PC-3 (cell line): ENCODE data around the gene P4HB. TPM values are rescaled to one million over a fixed set of nuclear protein-coding genes. Genes with fewer than 3 reads are reported as not detected.

ENCODE experiments used
- ATAC-seq: fragments of 200-7000 bp; cut with Tn5 transposase; 2 replicates; pipeline ENCODE4 v1.9.1; 2020; ENCODE audit warnings: mild to moderate bottlenecking, moderate library complexity
- BruUV-seq: library from RNA; stranded (reverse); fragments of 400-500 nt; replicated peaks from 2 replicates; lab custom pipeline; 2021; lab: Mats Ljungman, UMichigan
- CTCF ChIA-PET: fragments of 300-600 bp; sonication (Branson Sonifier 250); formaldehyde crosslinking; loops from one replicate; lab custom pipeline; 2022; ENCODE audit warnings: antibody characterized with exemption; lab: Charles Lee
- POLR2A ChIA-PET: fragments of 300-600 bp; sonication (Branson Sonifier 250); formaldehyde crosslinking; loops from one replicate; lab custom pipeline; 2022; ENCODE audit warnings: antibody characterized with exemption; ENCODE audit not compliant: unreplicated experiment; lab: Charles Lee
- DNase-seq: peaks from one replicate; pipeline ENCODE4 v3.0.0-alpha.2; 2015
- H2AFZ ChIP-seq: fragments of 300-600 bp; sonication (generic); 2 replicates; pipeline ENCODE4 v1.6.0; 2016; ENCODE audit warnings: antibody characterized with exemption, low read length
- H3F3A ChIP-seq: fragments of 300-600 bp; sonication (generic); one replicate; pipeline ENCODE4 v1.6.0; 2017; ENCODE audit warnings: antibody characterized with exemption, low read length, control low read depth, mild to moderate bottlenecking; ENCODE audit not compliant: unreplicated experiment
- H3K27ac ChIP-seq: fragments of 300-600 bp; sonication (generic); 2 replicates; pipeline ENCODE4 v1.5.1; 2016; ENCODE audit warnings: mild to moderate bottlenecking, low read length
- H3K27me3 ChIP-seq: fragments of 300-600 bp; sonication (generic); 2 replicates; pipeline ENCODE4 v1.6.1; 2016; ENCODE audit warnings: low read length, mixed read lengths
- H3K36me3 ChIP-seq: fragments of 300-600 bp; sonication (generic); 2 replicates; pipeline ENCODE4 v1.6.1; 2016; ENCODE audit warnings: low read depth, mixed run types, low read length, mixed read lengths
- H3K4me1 ChIP-seq: fragments of 300-600 bp; sonication (generic); 2 replicates; pipeline ENCODE4 v1.5.1; 2016; ENCODE audit warnings: low read length; ENCODE audit not compliant: insufficient read depth
- H3K4me2 ChIP-seq: fragments of 300-600 bp; sonication (generic); 2 replicates; pipeline ENCODE4 v1.6.0; 2016; ENCODE audit warnings: low read length
- H3K4me3 ChIP-seq: fragments of 300-600 bp; sonication (generic); 2 replicates; pipeline ENCODE4 v1.5.1; 2016; ENCODE audit warnings: mild to moderate bottlenecking, low read length, mixed read lengths
- H3K79me2 ChIP-seq: fragments of 300-600 bp; sonication (generic); 2 replicates; pipeline ENCODE4 v1.6.1; 2017; ENCODE audit warnings: low read length, mixed read lengths
- H3K9ac ChIP-seq: fragments of 300-600 bp; sonication (generic); 2 replicates; pipeline ENCODE4 v1.6.0; 2016; ENCODE audit warnings: mild to moderate bottlenecking, low read length
- H3K9me2 ChIP-seq: fragments of 300-600 bp; sonication (generic); replicated peaks from 2 replicates; pipeline ENCODE4 v1.6.1; 2016; ENCODE audit warnings: mixed run types, low read length, mixed read lengths
- H3K9me3 ChIP-seq: fragments of 300-600 bp; sonication (generic); 2 replicates; pipeline ENCODE4 v1.6.1; 2016; ENCODE audit warnings: low read length, mixed read lengths
- H4K20me1 ChIP-seq: fragments of 300-600 bp; sonication (generic); 2 replicates; pipeline ENCODE4 v1.6.1; 2016; ENCODE audit warnings: low read length, mixed read lengths
- EZH2 ChIP-seq: fragments of 300-600 bp; sonication (generic); IDR thresholded peaks from one replicate; pipeline ENCODE4 v1.6.1; 2017; ENCODE audit warnings: antibody characterized with exemption, mild to moderate bottlenecking, low read length; ENCODE audit not compliant: unreplicated experiment
- EZH2phosphoT487 ChIP-seq: fragments of 300-600 bp; sonication (generic); IDR thresholded peaks from 2 replicates; pipeline ENCODE4 v1.6.1; 2018; ENCODE audit warnings: mild to moderate bottlenecking, antibody characterized with exemption, low read length, borderline replicate concordance
- intact Hi-C: fragments of 100-400 bp; cut with micrococcal nuclease; formaldehyde crosslinking; loops from 2 replicates; pipeline ENCODE4 v1.9.0; 2023
- total RNA-seq: library from RNA; depleted of rRNA; stranded (reverse); fragments of >200 nt; gene quantifications from 2 replicates; pipeline ENCODE4 v1.2.3, GENCODE V29; 2014
- TF ChIP-seq, protein P1 (sequence below): fragments of 300-600 bp; sonication (generic); conservative IDR thresholded peaks from 2 replicates; pipeline ENCODE4 v1.5.1; 2017; ENCODE audit warnings: antibody characterized with exemption, low read depth, mild to moderate bottlenecking, low read length

P4HB gene
- total RNA-seq, 1 experiment from 2014 or later, result 1,089 TPM

DNA sequence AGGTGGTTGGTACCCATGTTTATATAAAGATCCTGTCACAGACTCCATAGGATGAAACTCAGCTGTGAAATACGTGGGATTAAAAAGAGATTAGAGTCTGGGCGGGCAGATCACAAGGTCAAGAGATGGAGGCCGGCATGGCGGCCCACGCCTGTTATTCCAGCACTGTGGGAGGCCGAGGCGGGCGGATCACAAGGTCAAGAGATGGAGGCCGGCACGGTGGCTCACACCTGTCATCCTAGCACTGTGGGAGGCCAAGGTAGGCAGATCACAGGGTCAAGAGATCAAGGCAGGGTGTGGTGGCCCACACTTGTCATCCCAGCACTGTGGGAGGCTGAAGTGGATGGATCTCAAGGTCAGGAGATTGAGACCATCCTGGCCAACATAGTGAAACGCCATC lies 35.1 kb upstream of the P4HB start:
- ChIA-PET POLR2A (no interaction called here), CTCF (no interaction called here)
- ATAC-seq (no peak), DNase-seq (no peak)
- no peaks in the 10 kb centered on the region for H3K9me2 ChIP-seq
- H3K4me1 ChIP-seq, result peaks cover 37% of the 10 kb centered on the region
- no peak overlapping the region for H2AFZ ChIP-seq
- H3K4me3 ChIP-seq, result no peak overlapping the region
- no peak overlapping the region for H3K4me2 ChIP-seq
- H3K79me2 ChIP-seq, result peaks cover 52% of the 10 kb centered on the region
- no peak overlapping the region for H3K9ac ChIP-seq
- H4K20me1 ChIP-seq, result peaks cover 1% of the 10 kb centered on the region
- no TSS peak for BruUV-seq
- no peaks in the 10 kb centered on the region for H3K9me3 ChIP-seq
- H3K27me3 ChIP-seq, result no peaks in the 10 kb centered on the region
- intact Hi-C loops, result no loop called here
- TF ChIP-seq, protein P1, sequence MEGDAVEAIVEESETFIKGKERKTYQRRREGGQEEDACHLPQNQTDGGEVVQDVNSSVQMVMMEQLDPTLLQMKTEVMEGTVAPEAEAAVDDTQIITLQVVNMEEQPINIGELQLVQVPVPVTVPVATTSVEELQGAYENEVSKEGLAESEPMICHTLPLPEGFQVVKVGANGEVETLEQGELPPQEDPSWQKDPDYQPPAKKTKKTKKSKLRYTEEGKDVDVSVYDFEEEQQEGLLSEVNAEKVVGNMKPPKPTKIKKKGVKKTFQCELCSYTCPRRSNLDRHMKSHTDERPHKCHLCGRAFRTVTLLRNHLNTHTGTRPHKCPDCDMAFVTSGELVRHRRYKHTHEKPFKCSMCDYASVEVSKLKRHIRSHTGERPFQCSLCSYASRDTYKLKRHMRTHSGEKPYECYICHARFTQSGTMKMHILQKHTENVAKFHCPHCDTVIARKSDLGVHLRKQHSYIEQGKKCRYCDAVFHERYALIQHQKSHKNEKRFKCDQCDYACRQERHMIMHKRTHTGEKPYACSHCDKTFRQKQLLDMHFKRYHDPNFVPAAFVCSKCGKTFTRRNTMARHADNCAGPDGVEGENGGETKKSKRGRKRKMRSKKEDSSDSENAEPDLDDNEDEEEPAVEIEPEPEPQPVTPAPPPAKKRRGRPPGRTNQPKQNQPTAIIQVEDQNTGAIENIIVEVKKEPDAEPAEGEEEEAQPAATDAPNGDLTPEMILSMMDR, result no peak
- TF ChIP-seq EZH2phosphoT487 (no peak), EZH2 (no peak)
- H3F3A ChIP-seq, result peaks cover 18% of the 10 kb centered on the region
- no peak overlapping the region for H3K27ac ChIP-seq
- H3K36me3 ChIP-seq, result peaks cover 16% of the 10 kb centered on the region

DNA sequence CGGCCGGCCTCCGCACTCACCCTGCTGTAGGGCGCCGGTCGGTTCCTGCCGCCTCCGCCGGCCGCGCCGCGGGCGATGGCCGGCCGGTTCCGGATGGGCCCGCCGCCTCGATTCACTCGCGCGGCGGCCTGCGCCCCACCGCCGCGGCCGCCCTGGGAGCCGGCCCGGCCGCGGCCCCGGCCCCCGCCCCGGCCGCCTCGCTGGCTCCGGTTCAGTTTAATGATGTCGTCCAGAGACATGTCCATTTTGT lies 30.9 kb upstream of the P4HB start:
- Histone ChIP-seq H2AFZ (no peak overlapping the region), H3K79me2 (peaks cover 74% of the 10 kb centered on the region), H3K27me3 (no peaks in the 10 kb centered on the region), H3K9ac (peak overlapping the region; percentile 98), H3K4me1 (peaks cover 35% of the 10 kb centered on the region), H3K4me3 (peak overlapping the region; percentile 99), H3K27ac (peak overlapping the region; percentile 58), H3K4me2 (no peak overlapping the region), H3K9me3 (no peaks in the 10 kb centered on the region), H4K20me1 (peaks cover 21% of the 10 kb centered on the region), H3K36me3 (peaks cover 47% of the 10 kb centered on the region), H3F3A (peaks cover 12% of the 10 kb centered on the region), H3K9me2 (no peaks in the 10 kb centered on the region)
- ChIA-PET CTCF (no interaction called here), POLR2A (no interaction called here)
- DNase-seq (no peak), ATAC-seq (no peak)
- intact Hi-C loops, result loop anchor here (1.0 kb wide), 1 partner anchor 20 kb away; the partner anchor contains the start of gene PCYT2
- TF ChIP-seq, protein P1, result no peak
- no peak for TF ChIP-seq EZH2phosphoT487
- TF ChIP-seq EZH2, result no peak
- no TSS peak for BruUV-seq

DNA sequence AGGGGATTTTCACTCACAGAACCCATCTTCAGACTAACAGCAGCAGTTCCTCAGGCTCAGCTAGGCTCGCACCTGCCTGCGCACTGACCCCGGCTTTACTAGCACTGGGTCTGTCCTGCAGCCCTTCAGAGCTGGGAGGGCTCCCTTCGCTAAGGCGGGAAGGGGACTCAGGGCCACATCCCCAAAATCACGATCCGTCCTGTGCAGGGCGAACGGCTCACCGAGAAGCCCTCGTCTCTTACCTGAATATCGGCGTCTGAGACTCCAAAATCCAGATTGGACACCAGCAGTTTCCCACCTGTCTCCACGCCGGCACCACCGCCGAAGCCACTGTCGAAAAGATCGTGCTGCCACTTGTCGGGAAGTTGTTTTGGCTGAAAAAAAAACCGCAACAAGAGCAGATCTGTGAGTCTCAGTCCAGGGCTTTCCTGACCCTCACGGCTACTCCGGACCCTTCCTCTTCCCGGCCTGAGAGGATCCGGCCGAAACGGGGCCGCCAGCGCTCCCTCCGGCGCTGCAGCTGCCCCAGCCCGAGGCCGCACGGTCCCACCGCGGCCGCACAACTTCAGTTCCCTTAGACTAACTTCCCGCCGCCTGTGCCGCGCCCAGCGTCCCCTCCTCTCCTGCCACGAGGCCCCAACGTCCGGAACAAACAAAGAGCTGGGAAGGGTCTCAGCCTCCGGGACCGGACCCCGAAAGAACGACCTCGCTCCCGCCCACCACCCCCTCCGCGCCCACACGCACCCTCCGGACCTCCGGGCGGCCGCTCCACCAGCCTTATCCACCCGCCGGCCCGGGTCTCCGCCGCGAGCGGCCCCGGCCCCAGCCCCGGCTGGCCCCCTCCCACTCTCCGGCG lies 30.3 kb upstream of the P4HB start:
- ChIA-PET CTCF (no interaction called here), POLR2A (no interaction called here)
- Histone ChIP-seq H3K27ac (peak overlapping the region; percentile 58), H3K79me2 (peaks cover 79% of the 10 kb centered on the region), H3K9me3 (no peaks in the 10 kb centered on the region), H2AFZ (no peak overlapping the region), H3K4me1 (peaks cover 40% of the 10 kb centered on the region), H3K36me3 (peaks cover 50% of the 10 kb centered on the region), H3K9me2 (no peaks in the 10 kb centered on the region), H3K4me3 (peak overlapping the region; percentile 99), H4K20me1 (peaks cover 25% of the 10 kb centered on the region), H3K9ac (peak overlapping the region; percentile 98), H3K4me2 (peak overlapping the region; percentile 100), H3F3A (peaks cover 12% of the 10 kb centered on the region), H3K27me3 (no peaks in the 10 kb centered on the region)
- DNase-seq, result no peak
- BruUV-seq, result TSS peak; percentile 39
- TF ChIP-seq EZH2, result no peak
- TF ChIP-seq EZH2phosphoT487, result no peak
- TF ChIP-seq, protein P1, result no peak
- intact Hi-C loops, result loop anchor here (1.0 kb wide), 1 partner anchor 21 kb away; the partner anchor contains the start of gene PCYT2
- ATAC-seq, result no peak
